AG08396 (cell line): ENCODE data around the gene CCSER1.
A peak's percentile ranks its signal among the peaks of the same experiment; 100 is the strongest.
"Not testable (repeated sequence)": the region's sequence is repeated elsewhere in the genome, so short reads cannot be mapped to it uniquely, and the experiment has no call there.

ENCODE experiments used
- DNase-seq: peaks from one replicate; pipeline ENCODE4 v3.0.0; 2012; ENCODE audit warnings: low spot score, mixed read lengths

CCSER1 gene

GRCh38 chr4:90299373-90299772, 172.2 kb downstream of the CCSER1 start:
- no peak for DNase-seq

DNA sequence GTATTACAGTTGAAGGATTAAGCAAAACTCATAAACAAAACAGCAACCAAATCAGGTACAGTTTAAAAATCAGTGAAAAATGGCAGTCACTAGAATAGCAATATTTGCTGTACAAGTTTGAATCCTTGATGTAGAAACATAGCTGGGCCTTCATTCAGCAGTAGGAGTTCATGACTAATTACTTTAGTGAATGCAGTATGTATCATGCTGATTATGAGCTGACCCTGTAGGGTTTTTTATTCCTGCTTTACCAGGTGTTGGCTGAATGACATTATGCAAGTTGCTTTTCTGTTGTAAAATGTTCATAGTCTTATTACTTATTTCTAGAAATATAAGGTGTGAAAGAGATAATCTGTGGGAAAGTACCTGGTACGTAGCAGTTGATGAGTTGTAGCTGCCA, 179.6 kb downstream of the CCSER1 start:
- no peak for DNase-seq

DNA sequence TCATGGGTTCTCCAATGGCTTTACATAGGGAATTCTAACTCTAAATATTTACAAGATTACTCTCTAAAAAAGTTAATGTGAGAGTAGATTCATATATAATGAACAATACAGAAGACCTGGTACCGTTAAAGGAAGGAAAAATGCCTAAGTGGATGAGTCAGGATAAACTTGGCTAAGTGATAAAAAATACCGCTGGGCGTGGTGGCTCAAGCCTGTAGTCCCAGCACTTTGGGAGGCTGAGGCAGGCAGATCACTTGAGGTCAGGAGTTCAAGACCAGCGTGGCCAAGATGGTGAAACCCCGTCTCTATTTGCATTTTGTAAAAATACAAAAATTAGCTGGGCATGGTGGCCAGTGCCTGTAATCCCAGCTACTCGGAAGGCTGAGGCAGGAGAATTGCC, 189.9 kb downstream of the CCSER1 start:
- not testable (repeated sequence) for DNase-seq

GRCh38 chr4:90317785-90318184, 190.6 kb downstream of the CCSER1 start:
- peak; percentile 59 for DNase-seq

DNA sequence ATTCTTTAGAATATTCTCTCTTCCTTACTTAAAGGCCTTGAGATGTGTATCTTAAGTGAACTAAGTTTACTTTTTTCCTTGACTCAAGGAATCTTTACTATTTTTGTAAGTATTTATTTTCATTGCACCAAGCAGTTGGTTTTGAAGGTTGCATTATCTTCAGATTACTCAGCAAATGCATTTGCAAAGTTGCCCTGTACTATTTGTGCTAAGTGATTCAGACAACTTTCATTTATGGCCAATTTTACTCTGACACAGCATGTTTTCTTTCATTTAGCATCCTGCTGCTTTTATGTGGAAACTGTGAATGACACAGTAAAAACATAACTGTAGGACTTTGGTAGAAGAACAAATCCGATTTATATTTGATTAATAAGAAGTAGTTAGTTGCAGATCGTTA, 191.0 kb downstream of the CCSER1 start:
- peak; percentile 20 for DNase-seq

GRCh38 chr4:90328558-90328957, 201.4 kb downstream of the CCSER1 start:
- DNase-seq: peak; percentile 3

DNA sequence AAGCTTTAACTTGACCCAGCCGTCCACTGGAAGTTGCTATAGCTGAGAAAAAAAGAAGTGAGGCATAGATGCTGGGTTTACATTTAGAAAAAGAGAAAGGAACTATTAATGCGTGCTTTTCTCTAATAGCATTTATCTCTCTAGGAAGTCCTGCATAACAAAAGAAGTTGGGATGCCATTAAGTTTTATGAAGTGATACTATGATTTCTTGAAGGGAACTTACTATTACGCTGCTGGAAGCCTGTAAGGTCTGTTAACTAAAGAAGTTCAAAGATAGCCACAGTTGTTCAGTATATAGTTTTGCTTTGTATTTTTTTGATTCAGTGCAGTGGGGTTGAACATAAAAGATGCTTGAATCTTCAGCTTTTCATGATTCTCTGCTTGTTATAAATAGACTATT, 203.4 kb downstream of the CCSER1 start:
- DNase-seq: no peak

- no peak for DNase-seq
Measured at GRCh38 chr4:90345549-90346215, 218.5 kb downstream of the CCSER1 start.

DNA sequence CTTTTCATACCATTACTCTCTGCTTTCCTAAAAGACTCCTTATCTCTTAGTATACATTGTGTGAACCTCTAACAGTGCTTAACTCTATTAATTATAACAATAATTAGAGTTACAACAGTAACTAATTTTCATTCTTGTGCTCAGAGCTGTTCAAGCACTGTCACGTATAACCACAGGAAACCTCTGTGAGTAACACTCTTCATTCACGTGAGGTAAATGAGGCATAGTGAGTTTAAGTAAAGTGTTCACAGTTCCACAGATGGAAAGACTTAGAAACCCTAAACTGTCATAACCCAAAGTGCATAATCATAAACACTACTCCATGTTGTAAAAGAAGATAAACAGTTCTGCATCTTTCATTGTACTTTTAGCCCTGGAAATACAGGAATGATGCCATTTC, 222.4 kb downstream of the CCSER1 start:
- DNase-seq: no peak

GRCh38 chr4:90357117-90357710, 230.0 kb downstream of the CCSER1 start:
- peak; percentile 12 for DNase-seq

DNA sequence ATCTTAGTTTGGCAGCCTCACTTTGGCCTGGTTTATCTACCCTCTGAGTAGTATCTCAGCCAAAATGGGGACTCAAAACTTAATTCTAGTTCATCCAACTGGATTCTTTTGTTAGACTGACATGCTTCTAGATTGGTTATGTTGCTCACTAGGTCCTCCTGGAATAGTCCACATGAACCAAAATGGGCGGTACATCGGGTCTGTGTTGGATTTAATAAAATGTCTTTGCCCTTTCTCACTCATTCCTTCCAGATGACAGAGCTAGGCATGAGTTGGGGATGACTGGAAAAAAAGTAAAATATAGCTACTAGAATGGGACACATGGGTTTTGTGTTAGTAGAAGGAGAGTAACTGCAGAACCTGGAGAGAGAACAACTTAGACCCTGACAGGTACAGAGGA, 247.9 kb downstream of the CCSER1 start:
- peak; percentile 17 for DNase-seq

DNA sequence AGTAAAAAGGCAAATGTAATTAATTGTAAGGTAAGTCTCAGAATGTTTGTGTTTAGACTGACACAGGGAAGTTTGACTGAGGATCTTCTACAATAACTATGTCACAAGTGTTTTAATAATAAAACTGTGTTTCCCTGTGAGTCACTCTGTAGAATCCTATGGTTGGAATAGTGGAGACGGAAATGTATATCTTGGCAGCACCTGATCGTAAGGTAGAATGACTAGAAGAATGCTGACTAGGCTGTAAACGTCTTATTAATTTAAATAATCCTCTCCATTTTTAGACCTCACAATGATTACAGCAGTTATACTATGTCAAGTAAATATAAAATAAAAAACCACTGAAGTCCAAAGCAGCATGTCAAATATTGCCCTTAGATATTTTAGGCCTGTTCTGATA, 266.0 kb downstream of the CCSER1 start:
- no peak for DNase-seq

DNA sequence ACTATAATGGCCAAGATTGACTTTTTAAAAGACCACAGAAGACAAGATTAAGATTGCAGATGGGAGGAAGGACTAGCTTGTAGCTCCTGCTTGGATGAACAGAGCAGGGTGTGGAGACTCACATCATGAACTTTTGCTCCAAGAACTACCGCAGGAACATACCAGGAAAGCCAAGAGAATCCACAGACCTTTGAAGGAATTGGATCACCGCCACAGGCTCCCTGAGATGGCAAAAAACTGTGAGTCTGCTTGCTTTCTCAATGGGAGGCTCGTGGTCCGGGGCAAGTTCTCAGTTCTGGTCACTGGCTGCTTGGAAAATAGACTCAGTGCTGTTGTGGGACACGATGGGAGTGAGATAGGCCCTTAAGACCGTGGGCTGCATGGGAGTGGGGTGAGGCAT, 276.6 kb downstream of the CCSER1 start:
- DNase-seq: no peak

GRCh38 chr4:90407897-90408296, 280.7 kb downstream of the CCSER1 start:
- not testable (repeated sequence) for DNase-seq

DNA sequence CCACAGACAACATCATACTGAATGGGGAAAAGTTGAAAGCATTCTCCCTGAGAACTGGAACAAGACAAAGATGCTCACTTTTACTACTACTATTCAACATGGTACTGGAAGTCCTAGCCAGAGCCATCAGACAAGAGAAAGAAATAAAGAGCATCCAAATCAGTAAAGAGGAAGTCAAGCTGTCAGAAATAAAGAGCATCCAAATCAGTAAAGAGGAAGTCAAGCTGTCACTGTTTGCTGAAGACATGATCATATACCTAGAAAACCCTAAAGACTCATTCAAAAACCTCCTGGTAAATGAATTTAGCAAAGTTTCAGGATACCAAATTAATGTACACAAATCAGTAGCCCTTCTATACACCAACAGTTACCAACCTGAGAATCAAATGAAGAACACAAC, 285.6 kb downstream of the CCSER1 start:
- not testable (repeated sequence) for DNase-seq

DNA sequence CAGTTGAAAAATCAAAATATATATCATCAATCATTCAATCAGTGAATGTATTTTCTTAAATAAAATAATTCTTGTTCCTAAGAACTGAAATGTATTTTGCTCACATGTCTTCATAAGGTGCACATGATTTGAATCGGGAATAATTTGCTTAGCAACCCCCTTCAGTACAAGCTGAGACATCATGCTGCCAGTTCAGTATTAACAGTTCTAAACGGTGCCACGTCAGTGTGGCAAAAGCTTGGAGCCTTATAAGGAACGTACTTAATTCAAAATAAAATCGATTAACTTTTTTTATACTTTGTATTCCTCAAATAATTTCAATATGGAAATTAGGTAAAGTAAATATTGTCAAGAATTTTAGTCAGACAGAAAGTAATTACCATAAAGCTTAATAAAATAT, 287.9 kb downstream of the CCSER1 start:
- no peak for DNase-seq

DNA sequence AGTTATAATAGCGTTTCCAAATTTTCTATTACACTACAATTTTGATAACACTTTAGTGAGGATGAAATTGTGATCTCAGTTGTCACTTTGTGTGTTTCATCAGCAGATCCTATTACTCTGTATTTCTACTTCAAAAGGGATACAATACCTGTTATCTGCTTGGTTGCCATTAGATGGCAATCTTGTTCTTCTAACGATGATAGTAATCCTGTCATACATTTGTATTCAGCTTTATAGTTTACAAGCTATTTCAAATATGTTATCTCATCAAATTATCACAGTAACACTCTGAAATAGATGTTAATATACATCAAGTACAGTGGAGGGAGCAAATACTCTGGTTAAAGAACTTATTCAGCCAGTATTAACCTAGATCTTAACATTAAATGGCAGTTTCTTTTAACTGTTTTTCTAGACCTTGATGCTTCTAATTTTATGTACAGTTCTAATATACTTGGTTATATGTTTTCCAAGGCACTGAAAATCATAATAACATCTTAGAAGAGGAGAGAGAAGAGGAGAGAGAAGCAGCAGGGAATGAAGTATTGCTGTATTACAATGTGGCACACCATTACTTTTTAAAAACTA, 292.0 kb downstream of the CCSER1 start:
- DNase-seq: peak; percentile 21

DNA sequence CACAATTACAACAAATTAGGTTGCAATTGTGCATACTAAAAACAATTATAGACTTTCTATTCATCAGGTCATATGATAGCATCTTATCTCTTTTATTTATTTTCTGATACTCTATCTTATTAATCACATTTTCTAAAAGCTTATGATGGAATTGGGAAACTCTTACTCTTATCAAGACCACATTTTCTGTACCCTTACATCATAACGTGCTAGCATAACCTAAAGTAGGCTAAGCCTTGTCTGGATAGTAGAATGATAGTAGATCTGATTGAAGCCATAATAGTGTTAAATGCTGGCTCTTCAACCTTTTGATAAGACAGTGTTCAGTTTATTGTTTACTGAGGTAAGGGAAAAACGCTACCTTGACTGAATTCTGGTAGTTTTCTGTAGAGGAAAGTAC, 294.0 kb downstream of the CCSER1 start:
- no peak for DNase-seq

GRCh38 chr4:90425893-90426292, 298.7 kb downstream of the CCSER1 start:
- no peak for DNase-seq

DNA sequence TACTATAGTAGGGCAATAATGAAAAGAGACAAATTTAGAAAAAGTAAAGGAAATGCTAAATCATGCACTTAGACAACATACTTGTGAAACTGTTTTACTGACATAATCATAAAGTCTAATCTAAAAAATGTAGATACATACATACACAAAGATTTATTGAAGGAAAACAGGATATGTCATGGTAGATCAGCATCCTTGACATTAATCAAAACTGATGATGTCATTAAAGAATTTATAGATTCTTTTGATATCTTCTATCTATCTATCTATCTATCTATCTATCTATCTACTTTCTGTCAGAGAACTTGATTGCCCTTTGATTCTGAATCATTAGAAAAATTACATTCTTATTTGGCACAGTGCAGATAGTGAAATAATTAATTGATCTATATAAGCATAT, 311.3 kb downstream of the CCSER1 start:
- no peak for DNase-seq

GRCh38 chr4:90441770-90442169, 314.6 kb downstream of the CCSER1 start:
- DNase-seq: no peak

DNA sequence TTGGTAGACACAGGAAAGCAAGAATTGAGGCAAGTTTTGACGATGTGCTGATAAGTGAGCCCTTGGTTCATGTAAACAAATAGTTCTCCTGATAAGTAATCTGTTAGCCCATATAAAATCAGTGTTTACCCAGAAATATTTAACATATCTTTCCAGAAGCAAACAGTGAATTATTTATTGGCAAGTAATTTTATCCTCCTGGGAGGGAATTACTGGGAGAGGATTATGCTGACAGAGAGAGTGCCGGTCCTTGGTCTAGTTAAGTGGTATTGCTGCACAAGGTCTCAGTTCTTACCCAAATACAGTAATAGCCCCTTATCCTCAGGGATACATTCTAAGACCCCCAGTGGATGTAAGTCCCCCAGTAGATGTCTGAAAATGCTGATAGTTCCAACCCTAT, 315.4 kb downstream of the CCSER1 start:
- no peak for DNase-seq

GRCh38 chr4:90443231-90443630, 316.0 kb downstream of the CCSER1 start:
- DNase-seq: no peak

DNA sequence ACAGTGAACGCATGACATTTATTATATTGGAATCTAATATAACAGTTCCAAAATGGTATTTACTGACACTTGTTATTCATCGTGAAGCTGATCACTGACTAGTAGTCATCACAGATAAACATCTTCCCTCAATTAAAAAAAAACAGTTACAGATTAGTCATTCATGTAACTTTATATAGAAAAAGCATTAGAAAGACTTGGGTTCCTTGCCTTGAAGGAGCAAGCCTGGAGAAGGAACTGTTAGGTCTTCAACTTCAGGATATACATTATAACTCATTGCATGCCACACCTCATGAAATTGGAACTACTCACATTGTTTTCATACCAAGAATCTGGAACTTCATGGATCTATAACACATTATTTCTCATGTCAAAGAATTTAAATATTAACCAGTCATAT, 317.7 kb downstream of the CCSER1 start:
- no peak for DNase-seq
